SJSA1 (cell line): ENCODE data around the gene BCL2. TPM values are rescaled to one million over a fixed set of nuclear protein-coding genes. Genes with fewer than 3 reads are reported as not detected.

Source experiments
- DNase-seq, 2 experiments: peaks; one replicate each; pipeline ENCODE4 v3.0.0-alpha.2; 2015 to 2020; ENCODE audit warnings: low spot score in 2 of 2, low read depth in 1 of 2
- H3K27ac ChIP-seq: fragments of 250-450 bp; sonication (Bioruptor Pico); 2 replicates; pipeline ENCODE4 v1.5.1; 2020; ENCODE audit warnings: mild to moderate bottlenecking, moderate library complexity
- H3K27me3 ChIP-seq: fragments of 250-450 bp; sonication (Bioruptor Pico); replicated peaks from 2 replicates; pipeline ENCODE4 v1.5.1; 2020; ENCODE audit warnings: mild to moderate bottlenecking, moderate library complexity
- H3K36me3 ChIP-seq: fragments of 250-450 bp; sonication (Bioruptor Pico); 2 replicates; pipeline ENCODE4 v1.5.1; 2020; ENCODE audit warnings: mild to moderate bottlenecking
- H3K4me1 ChIP-seq: fragments of 250-450 bp; sonication (Bioruptor Pico); replicated peaks from 2 replicates; pipeline ENCODE4 v1.6.1; 2021; ENCODE audit warnings: mild to moderate bottlenecking
- H3K4me3 ChIP-seq: fragments of 250-450 bp; sonication (Bioruptor Pico); 2 replicates; pipeline ENCODE4 v1.5.1; 2020; ENCODE audit warnings: mild to moderate bottlenecking
- H3K9me3 ChIP-seq: fragments of 250-450 bp; sonication (Bioruptor Pico); replicated peaks from 2 replicates; pipeline ENCODE4 v1.5.1; 2020; ENCODE audit warnings: mild to moderate bottlenecking
- total RNA-seq: library from RNA; depleted of rRNA; stranded (reverse); fragments of >200 nt; shearing (Covaris generic); gene quantifications from 2 replicates; pipeline ENCODE4 v1.2.3, GENCODE V29; 2014

The BCL2 gene
- total RNA-seq, 1 experiment from 2014 or later = 7.8 TPM

DNA sequence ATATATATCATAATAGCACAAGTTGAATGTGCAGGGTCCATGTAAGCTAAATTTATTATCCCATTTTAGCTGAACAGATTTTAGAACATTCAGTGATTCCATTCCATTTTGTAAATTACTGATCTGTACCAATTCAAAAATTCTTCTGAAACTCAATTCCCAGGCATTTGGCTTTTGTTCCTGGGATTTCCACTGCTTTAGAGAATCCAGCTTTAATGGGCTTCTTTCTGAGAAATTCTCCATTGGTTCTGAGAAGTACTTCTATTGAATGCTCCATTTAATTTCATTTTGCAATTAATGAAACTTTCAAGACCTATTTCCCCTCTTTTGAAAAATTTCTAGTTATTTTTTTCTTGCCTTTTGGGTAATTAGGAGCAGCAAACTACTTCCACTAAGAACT is 36.8 kb downstream of the BCL2 start:
- Histone ChIP-seq H3K4me3 (no peak overlapping the region), H3K27ac (no peak overlapping the region), H3K27me3 (no peaks in the 10 kb centered on the region), H3K9me3 (no peaks in the 10 kb centered on the region), H3K36me3 (no peaks in the 10 kb centered on the region), H3K4me1 (peaks cover 17% of the 10 kb centered on the region)
- DNase-seq = no peak

DNA sequence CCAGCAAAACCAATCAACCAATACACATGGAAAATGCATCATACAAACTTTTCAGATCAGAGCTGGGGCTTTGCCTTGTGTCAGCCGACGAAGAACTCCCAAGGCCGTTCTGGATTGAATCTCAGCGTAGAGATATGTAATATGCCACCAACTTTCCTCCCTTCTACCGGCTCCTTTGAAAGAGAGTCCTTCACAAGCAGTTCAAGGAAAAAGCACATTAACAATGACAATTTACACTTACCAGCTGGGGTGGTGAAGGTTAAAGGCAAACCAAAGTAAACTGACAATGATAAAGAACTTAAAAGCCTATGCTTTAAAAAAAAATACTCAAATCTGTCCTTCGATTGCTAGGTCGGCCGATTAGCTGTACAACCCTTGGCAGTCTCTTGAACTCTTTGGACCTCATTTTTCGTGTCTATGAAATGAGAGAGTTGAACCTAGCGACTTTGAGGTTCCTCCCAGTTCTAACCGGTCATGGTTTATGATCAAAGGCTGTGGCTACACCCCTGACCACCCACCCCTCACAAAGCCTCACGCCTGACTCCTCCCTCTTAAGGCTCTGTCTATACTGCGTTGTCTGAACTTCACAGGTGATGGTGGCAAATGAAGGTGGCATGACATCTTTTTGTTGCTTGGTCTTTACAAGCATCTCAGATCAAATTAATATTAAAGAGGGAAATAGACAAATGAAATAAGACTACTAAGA is 46.2 kb downstream of the BCL2 start:
- H3K9me3 ChIP-seq = no peaks in the 10 kb centered on the region
- no peak overlapping the region for H3K27ac ChIP-seq
- H3K27me3 ChIP-seq = no peaks in the 10 kb centered on the region
- no peaks in the 10 kb centered on the region for H3K36me3 ChIP-seq
- no peak overlapping the region for H3K4me3 ChIP-seq
- no peak for DNase-seq
- no peaks in the 10 kb centered on the region for H3K4me1 ChIP-seq

DNA sequence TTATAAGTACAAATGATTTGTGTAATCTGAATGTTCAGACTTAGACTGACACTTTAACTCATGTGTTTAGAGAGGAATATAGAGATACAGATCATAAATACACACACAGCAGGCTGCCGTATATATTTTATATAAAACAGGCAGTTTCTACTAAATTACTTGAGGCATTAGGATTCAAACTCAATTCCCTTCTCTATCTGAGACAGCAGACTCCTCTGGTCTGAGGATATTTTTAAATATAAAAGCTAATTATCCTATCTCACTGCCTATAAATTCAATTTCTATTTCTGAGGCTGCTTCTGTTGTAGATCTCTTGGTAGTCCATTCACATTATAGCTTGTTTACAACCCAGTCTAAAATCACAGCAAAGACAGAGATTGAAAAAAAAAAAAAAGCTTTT is 46.9 kb downstream of the BCL2 start:
- Histone ChIP-seq H3K4me3 (no peak overlapping the region), H3K36me3 (no peaks in the 10 kb centered on the region), H3K27me3 (no peaks in the 10 kb centered on the region), H3K9me3 (no peaks in the 10 kb centered on the region), H3K4me1 (no peaks in the 10 kb centered on the region), H3K27ac (no peak overlapping the region)
- no peak for DNase-seq

DNA sequence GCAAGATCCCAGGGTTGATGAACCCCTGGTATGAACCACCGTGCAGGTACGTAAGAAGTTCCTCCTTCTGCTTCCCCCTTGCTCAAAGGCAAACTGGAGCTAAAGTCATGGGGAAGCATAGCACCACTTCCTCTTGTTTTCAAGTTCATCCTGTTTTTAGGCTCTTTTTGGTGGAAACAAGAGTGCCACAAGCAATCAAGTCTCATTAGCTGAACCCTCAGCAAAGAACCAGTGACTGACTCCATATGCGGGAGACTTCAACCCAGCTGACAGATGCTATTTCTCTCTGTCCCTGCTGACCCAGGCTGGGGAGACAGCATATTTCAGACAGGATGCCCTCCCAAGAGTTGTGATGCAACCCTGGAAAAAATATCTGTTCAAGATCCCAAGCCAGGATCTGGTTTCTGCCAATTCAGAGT is 47.7 kb downstream of the BCL2 start:
- Histone ChIP-seq H3K27ac (no peak overlapping the region), H3K4me3 (no peak overlapping the region), H3K27me3 (no peaks in the 10 kb centered on the region), H3K9me3 (no peaks in the 10 kb centered on the region), H3K36me3 (no peaks in the 10 kb centered on the region), H3K4me1 (no peaks in the 10 kb centered on the region)
- DNase-seq = no peak

DNA sequence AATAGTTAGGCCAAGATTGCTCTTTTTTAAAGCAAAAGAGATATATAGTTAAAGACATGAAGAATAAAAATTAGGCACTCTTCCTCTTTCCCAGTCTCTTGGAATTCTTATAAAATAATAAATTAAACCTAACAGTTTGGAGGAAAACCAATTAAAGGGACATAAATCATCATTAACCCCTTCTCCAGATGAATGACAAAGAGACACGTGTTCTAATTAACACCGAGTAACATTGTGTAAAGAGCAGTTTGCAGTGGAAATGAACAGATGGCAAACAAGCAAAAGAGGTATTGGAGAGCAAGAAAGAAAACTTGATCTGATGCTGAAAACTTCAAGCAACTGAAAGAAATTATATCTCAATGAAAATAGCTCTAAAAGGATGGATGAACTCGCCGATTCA is 48.4 kb downstream of the BCL2 start:
- Histone ChIP-seq H3K36me3 (no peaks in the 10 kb centered on the region), H3K27ac (no peak overlapping the region), H3K27me3 (no peaks in the 10 kb centered on the region), H3K4me3 (no peak overlapping the region), H3K4me1 (no peaks in the 10 kb centered on the region), H3K9me3 (no peaks in the 10 kb centered on the region)
- DNase-seq = no peak

DNA sequence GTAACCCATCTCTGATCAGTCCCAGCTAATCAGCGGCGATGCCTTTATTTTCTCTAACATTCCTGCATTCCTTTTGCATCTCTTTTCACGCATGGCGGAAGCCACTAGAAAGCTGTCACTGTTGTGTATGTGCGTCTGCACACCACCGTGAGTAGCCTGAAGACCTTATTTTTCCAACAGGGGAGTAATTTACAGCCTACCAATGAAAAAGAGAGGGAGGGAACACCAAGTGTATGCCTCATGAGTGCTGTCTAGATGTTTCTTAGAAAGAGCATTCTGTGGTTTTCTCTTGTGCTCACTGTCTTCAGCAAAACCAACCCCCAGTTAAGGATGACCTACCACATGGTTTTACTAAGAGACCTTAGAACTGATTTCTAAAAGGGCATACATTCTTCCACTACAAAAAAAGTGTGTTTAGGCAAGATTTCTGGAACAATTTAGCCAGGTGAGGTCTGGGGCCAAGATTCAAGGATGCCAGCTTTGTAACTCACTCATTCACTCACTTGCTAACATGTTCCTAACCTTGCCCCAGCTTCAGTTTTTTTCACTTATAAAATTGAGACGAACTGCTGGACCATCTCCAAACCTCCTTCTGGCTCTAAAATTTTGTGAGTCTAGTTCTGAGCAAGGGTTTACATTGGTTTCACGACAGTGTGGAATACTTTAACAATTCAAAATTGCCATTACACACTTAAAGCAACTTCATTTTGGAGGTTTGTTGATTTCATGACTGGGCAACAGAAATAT is 51.4 kb downstream of the BCL2 start:
- Histone ChIP-seq H3K4me3 (no peak overlapping the region), H3K4me1 (no peaks in the 10 kb centered on the region), H3K36me3 (no peaks in the 10 kb centered on the region), H3K27me3 (no peaks in the 10 kb centered on the region), H3K9me3 (no peaks in the 10 kb centered on the region), H3K27ac (no peak overlapping the region)
- DNase-seq = no peak

DNA sequence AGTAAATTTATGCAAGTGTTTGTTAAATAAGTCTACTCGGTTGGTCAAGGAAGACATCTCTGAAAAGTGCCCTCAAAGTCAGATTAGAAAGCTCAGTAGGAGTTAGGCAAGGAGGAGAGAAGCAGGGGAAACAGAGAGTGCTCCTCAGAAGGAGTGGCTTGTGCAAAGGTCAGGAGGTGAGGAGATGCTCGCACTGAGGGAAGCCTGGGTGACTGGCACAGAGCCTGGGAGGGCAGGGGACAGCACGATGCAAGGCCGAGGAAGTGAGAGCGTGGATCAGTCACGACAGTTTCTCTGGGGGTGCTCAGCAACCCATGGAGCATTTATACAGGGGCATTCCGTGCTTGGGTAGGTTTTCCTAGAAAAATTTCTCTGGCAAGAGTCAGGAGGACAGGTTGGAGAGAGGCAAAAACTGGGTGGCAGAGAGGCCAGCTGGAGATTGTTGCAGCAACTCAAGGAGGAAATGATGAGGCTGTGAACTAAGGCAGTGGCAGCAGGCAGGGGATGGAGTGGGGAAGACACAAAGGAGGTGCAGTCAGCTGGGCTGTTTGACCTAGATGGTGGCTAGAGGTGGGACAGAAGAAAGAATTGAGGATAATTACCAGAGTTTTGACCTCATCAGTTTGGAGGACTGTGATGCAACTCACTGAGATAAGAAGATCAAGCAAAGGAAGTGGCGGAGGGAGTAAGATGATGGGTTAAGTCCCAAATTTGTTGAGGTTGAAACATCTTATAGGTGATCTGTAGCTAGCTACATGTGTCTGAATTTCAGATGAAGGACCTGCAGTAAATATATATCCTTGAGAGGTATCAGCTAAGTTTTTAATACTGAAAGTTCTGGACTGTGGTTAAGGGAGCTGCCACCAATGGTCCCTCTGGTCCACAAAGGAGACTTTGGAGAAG is 52.4 kb downstream of the BCL2 start:
- H3K4me3 ChIP-seq = no peak overlapping the region

DNA sequence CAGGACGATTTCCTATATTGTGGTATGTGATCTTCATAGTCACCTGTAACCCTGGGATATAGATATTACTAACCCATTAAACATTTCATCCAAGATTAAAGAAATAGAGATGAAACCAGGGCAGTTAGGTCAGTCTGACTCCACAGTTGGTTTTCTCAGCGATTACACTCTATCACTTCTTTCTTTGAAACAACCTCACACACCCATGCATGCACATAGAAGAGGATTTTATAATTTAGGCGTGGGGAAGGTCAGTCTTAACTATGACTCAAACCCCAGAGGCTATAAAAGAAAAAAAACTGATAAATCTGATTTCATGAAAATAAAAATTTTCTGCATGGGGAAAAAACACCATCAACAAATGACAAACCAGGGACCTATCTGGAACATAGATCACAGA is 54.2 kb downstream of the BCL2 start:
- Histone ChIP-seq H3K27ac (no peak overlapping the region), H3K9me3 (no peaks in the 10 kb centered on the region), H3K36me3 (no peaks in the 10 kb centered on the region), H3K27me3 (no peaks in the 10 kb centered on the region), H3K4me3 (no peak overlapping the region), H3K4me1 (no peaks in the 10 kb centered on the region)
- no peak for DNase-seq

More for the DNA sequence above, 52.4 kb downstream of the BCL2 start:
- no peaks in the 10 kb centered on the region for H3K4me1 ChIP-seq
- H3K9me3 ChIP-seq = no peaks in the 10 kb centered on the region
- no peak overlapping the region for H3K27ac ChIP-seq
- DNase-seq = no peak
- H3K27me3 ChIP-seq = no peaks in the 10 kb centered on the region
- H3K36me3 ChIP-seq = no peaks in the 10 kb centered on the region

DNA sequence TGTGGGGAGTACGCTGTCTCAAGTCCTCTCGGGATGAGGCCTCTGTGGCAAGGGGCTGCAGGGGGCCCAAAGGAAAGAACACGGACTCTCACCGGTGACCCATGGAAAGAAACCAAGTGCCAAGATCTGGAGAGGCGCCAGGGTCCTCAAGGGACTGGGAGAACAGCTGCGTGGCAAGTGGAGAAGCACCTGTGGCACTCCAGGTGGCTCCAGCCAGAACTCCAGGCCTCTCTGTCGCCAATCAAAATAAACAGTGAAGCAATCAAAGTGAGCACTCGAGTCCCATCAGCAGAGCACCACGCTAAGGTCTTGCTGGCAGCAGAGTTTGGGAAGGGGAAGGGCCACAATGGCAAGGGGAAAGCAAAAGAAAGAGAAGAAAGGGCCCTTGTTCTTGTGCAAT is 54.7 kb downstream of the BCL2 start:
- no peaks in the 10 kb centered on the region for H3K36me3 ChIP-seq
- no peaks in the 10 kb centered on the region for H3K4me1 ChIP-seq
- DNase-seq = no peak
- no peaks in the 10 kb centered on the region for H3K9me3 ChIP-seq
- no peak overlapping the region for H3K27ac ChIP-seq
- no peak overlapping the region for H3K4me3 ChIP-seq
- no peaks in the 10 kb centered on the region for H3K27me3 ChIP-seq

DNA sequence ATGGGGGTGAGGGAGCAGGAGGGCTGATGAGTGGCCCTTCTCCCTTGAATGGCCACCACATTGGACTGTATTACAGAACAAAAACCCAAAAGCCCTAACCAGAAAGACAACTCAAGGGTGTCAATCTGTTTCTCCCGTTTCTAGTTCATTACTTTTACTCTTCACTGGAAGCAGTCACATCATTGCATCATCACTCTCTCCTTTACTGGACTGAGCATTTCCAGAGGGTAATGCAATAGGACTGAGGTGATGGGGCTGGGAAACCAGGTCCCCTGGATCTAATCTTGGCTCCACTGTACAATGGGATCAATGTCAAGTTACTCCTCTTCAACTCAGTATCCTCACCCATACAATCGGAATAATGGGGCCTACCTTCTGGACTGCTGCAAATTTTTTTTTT is 56.1 kb downstream of the BCL2 start:
- no peaks in the 10 kb centered on the region for H3K4me1 ChIP-seq
- no peak overlapping the region for H3K4me3 ChIP-seq
- H3K9me3 ChIP-seq = no peaks in the 10 kb centered on the region
- H3K27me3 ChIP-seq = no peaks in the 10 kb centered on the region
- no peaks in the 10 kb centered on the region for H3K36me3 ChIP-seq
- H3K27ac ChIP-seq = no peak overlapping the region
- DNase-seq = no peak

DNA sequence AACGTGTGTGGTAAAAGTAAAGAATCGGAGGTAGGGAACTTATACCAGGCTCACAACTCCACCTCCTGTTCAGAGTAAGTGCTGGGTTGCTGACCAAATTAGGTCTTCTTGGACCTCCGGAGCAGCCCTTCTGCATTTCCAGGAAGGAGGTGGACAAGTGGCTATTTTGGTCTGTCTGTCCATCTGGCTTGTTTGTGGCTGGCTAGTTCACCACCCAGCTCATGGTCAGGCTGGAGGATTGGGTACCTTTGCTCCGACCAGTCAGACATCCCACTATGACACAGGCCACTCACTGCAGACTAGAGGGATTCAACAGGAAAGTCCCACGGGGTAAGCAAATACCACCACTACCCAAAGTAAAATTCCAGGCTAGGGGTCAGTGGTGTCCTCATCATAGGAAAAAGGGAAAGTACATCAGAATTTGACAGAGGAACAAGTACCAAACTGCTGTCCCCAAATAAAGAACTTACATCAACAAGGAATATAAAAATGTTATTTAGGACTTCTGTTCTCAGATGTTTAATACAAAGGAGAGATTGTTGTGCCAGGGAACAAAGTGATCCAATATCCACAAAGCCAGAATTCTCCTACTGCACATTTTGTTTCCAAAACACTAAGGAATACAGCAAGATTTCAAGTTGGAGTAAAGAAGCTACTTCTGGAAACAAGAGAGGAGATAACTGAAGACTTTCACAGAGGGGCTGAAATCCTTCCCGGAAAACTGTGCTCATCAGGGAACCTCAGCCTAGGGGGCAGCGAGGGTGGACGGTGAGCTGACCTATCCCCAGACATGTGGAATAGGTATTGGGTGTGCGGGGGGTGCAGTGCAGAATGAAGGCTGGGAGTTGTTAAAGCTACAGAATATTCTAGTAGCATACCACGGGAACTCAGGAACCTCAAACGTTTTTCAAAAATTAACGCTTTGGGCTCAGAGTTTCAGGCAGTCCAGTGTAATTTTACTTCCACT is 56.9 kb downstream of the BCL2 start:
- H3K36me3 ChIP-seq = no peaks in the 10 kb centered on the region
- no peak overlapping the region for H3K27ac ChIP-seq
- DNase-seq = no peak
- H3K4me3 ChIP-seq = no peak overlapping the region
- H3K9me3 ChIP-seq = no peaks in the 10 kb centered on the region
- no peaks in the 10 kb centered on the region for H3K4me1 ChIP-seq
- no peaks in the 10 kb centered on the region for H3K27me3 ChIP-seq

DNA sequence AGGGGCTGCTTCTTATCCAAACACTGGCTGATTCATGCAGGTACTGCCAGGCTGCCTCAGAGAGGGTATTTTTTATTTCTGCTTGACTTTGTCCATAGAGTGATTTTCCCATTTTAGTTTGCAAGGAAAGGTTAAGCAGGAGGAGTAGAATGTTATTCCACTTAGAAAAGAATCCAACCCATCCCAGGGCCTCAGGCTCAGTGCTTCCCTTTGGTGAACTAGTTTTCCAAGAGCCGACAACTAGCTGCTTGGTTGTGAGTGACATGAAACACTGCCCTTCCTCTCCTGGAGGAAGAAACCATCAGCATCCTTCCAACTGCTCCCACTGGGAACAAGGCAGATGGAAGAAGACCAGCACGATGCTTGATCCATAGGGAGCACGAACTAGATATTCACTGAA is 58.5 kb downstream of the BCL2 start:
- DNase-seq = no peak
- Histone ChIP-seq H3K4me1 (no peaks in the 10 kb centered on the region), H3K27ac (no peak overlapping the region), H3K27me3 (no peaks in the 10 kb centered on the region), H3K9me3 (no peaks in the 10 kb centered on the region), H3K36me3 (no peaks in the 10 kb centered on the region), H3K4me3 (no peak overlapping the region)

DNA sequence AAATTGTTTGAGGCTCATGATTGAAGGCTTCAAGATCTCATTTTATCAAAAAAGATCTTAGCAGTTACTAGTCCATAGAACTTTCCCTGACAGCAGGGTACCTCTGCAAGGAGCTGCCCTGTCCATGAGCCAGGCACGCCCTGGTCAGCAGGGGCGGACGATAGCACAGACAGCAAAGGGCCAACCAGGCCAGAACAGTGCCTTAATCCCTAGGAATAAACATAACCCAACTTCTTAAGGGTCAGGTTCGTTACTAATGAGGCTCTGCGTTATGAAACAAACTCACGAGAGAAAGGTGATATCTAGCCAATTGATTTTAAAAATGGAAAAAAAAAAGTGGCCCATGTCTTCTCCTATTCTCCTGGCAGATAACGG is 59.2 kb downstream of the BCL2 start:
- Histone ChIP-seq H3K27ac (no peak overlapping the region), H3K4me1 (no peaks in the 10 kb centered on the region), H3K4me3 (no peak overlapping the region), H3K9me3 (no peaks in the 10 kb centered on the region), H3K36me3 (no peaks in the 10 kb centered on the region), H3K27me3 (no peaks in the 10 kb centered on the region)
- no peak for DNase-seq
